Fibroblast of lung (primary cell): ENCODE measurements around the gene THOC2. TPM values are rescaled to one million over a fixed set of nuclear protein-coding genes. Genes with fewer than 3 reads are reported as not detected.
"Not testable (repeated sequence)": the region's sequence is repeated elsewhere in the genome, so short reads cannot be mapped to it uniquely, and the experiment has no call there.

ENCODE experiments used
- DNase-seq, 2 donors: peaks; one replicate each; pipeline versions ENCODE4 v3.0.0 to v3.0.0-alpha.2; 2010; ENCODE audit warnings: low read depth in 2 of 2
- H2AFZ ChIP-seq: 2 replicates; pipeline ENCODE4 v1.5.1; 2012; ENCODE audit warnings: low read length, control low read depth, inconsistent platforms
- H3K27ac ChIP-seq: 2 replicates; pipeline ENCODE4 v1.5.1; 2011; ENCODE audit warnings: low read length, control low read depth; ENCODE audit not compliant: insufficient read depth
- H3K27me3 ChIP-seq: 2 replicates; pipeline ENCODE4 v1.5.1; 2011; ENCODE audit warnings: mild to moderate bottlenecking, low read length; ENCODE audit not compliant: control insufficient read depth, insufficient read depth
- H3K36me3 ChIP-seq: 2 replicates; pipeline ENCODE4 v1.5.1; 2011; ENCODE audit warnings: low read length; ENCODE audit not compliant: control insufficient read depth, insufficient read depth
- H3K4me1 ChIP-seq: 2 replicates; pipeline ENCODE4 v1.5.1; 2011; ENCODE audit warnings: low read length; ENCODE audit not compliant: control insufficient read depth, insufficient read depth; ENCODE audit errors: extremely low read depth
- H3K4me2 ChIP-seq: 2 replicates; pipeline ENCODE4 v1.5.1; 2011; ENCODE audit warnings: low read length, control low read depth; ENCODE audit not compliant: insufficient read depth; ENCODE audit errors: extremely low read depth
- H3K4me3 ChIP-seq, 4 experiments: fragments of 200-600 bp in 1 of 4; sonication (generic) in 1 of 4; replicated peaks in 1 of 4; 2 replicates each; pipeline ENCODE4 v1.5.1; 2011 to 2016; ENCODE audit warnings: low read length in 4 of 4, low read depth in 3 of 4, mild to moderate bottlenecking in 3 of 4, control low read depth in 2 of 4, inconsistent platforms in 1 of 4, mixed read lengths in 1 of 4; ENCODE audit not compliant: insufficient read depth in 1 of 4; ENCODE audit errors: control extremely low read depth in 1 of 4
- H3K79me2 ChIP-seq: 2 replicates; pipeline ENCODE4 v1.5.1; 2012; ENCODE audit warnings: mild to moderate bottlenecking, low read length, inconsistent platforms; ENCODE audit not compliant: control insufficient read depth, insufficient read depth
- H3K9ac ChIP-seq: 2 replicates; pipeline ENCODE4 v1.5.1; 2011; ENCODE audit warnings: mild to moderate bottlenecking, low read length, control low read depth; ENCODE audit not compliant: insufficient read depth
- H3K9me3 ChIP-seq: 2 replicates; pipeline ENCODE4 v1.5.1; 2012; ENCODE audit warnings: low read depth, low read length; ENCODE audit not compliant: control insufficient read depth, insufficient read depth
- H4K20me1 ChIP-seq: 2 replicates; pipeline ENCODE4 v1.5.1; 2011; ENCODE audit warnings: low read length; ENCODE audit not compliant: control insufficient read depth, insufficient read depth; ENCODE audit errors: extremely low read depth
- CTCF ChIP-seq, 2 donors: IDR thresholded peaks in 1 of 2; conservative IDR thresholded peaks in 1 of 2; 1 replicate in 1 of 2; 2 replicates in 1 of 2; pipeline ENCODE4 v1.5.1; 2011 to 2012; ENCODE audit warnings: low read length in 2 of 2, control low read depth in 1 of 2, inconsistent platforms in 1 of 2, low read depth in 1 of 2, mild to moderate bottlenecking in 1 of 2
- EZH2 ChIP-seq: IDR thresholded peaks from 2 replicates; pipeline ENCODE4 v1.5.1; 2012; ENCODE audit warnings: low read length, control low read depth, mild to moderate bottlenecking; ENCODE audit errors: missing control alignments
- polyA plus RNA-seq, 2 donors: library from polyadenylated mRNA; depleted of rRNA in 1 of 2; stranded (reverse) in 1 of 2; unstranded in 1 of 2; fragments of >200 nt; gene quantifications; 2 replicates each; pipeline ENCODE4 v1.2.1, GENCODE V29; 2011 to 2012; ENCODE audit warnings: missing spikeins in 1 of 2
- total RNA-seq: library from RNA; depleted of rRNA; stranded (reverse); fragments of >200 nt; gene quantifications from 2 replicates; pipeline ENCODE4 v1.2.1, GENCODE V29; 2014

THOC2 gene
- total and polyA plus RNA-seq, 2 donors (not counting 1 experiment from before 2014, with no cell fraction given) = 62.9 to 70.0 TPM

DNA sequence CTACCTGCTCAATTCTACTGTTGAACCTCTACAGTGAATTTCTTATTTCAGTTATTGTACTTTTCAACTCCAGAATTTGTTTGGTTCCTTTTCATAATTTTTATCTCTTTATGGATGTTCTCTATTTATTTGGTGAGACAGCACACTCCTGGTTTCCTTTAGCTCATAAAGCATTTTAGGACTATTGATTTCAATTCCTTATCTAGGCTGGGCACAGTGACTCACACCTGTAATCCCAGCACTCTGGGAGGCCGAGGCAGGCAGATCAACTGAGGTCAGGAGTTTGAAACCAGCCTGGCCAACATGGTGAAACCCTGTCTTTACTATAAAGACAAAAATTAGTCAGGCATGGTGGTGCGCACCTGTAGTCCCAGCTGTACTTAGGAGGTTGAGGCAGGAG, 57.7 kb downstream of the THOC2 start:
- Histone ChIP-seq H3K4me1 (no peaks in the 10 kb centered on the region), H3K27ac (no peak overlapping the region), H3K9ac (no peak overlapping the region), H3K4me3 (no peak overlapping the region), H3K36me3 (no peaks in the 10 kb centered on the region), H3K79me2 (no peaks in the 10 kb centered on the region), H3K4me2 (no peak overlapping the region), H2AFZ (no peak overlapping the region), H3K9me3 (no peaks in the 10 kb centered on the region), H3K27me3 (no peaks in the 10 kb centered on the region), H4K20me1 (no peaks in the 10 kb centered on the region)
- TF ChIP-seq EZH2 (no peak), CTCF (conservative IDR thresholded peaks at IDR 0.05 in 1 of 2, IDR thresholded peaks at IDR 0.05 in 1 of 2; ENCODE audit: low read depth in 1 of 2, low read length in 2 of 2) (no peak)
- DNase-seq = no peak

GRCh38 chrX:123673813-123674212, 59.0 kb downstream of the THOC2 start:
- Histone ChIP-seq H3K4me3 (no peak overlapping the region), H3K27me3 (no peaks in the 10 kb centered on the region), H3K4me1 (no peaks in the 10 kb centered on the region), H3K79me2 (no peaks in the 10 kb centered on the region), H2AFZ (no peak overlapping the region), H3K4me2 (no peak overlapping the region), H3K9me3 (no peaks in the 10 kb centered on the region), H3K36me3 (no peaks in the 10 kb centered on the region), H4K20me1 (no peaks in the 10 kb centered on the region), H3K27ac (no peak overlapping the region), H3K9ac (no peak overlapping the region)
- TF ChIP-seq CTCF (conservative IDR thresholded peaks at IDR 0.05 in 1 of 2, IDR thresholded peaks at IDR 0.05 in 1 of 2; ENCODE audit: low read depth in 1 of 2, low read length in 2 of 2) (no peak), EZH2 (no peak)
- DNase-seq = peak in 1 of 2 donors; percentile 4

- no peak overlapping the region for H2AFZ ChIP-seq
- no peaks in the 10 kb centered on the region for H3K9me3 ChIP-seq
- no peaks in the 10 kb centered on the region for H4K20me1 ChIP-seq
- DNase-seq = peak; percentile 0 to 40
- no peak overlapping the region for H3K4me3 ChIP-seq
- H3K79me2 ChIP-seq = no peaks in the 10 kb centered on the region
- no peaks in the 10 kb centered on the region for H3K4me1 ChIP-seq
- H3K4me2 ChIP-seq = no peak overlapping the region
- H3K27ac ChIP-seq = no peak overlapping the region
- H3K27me3 ChIP-seq = no peaks in the 10 kb centered on the region
- no peak for TF ChIP-seq EZH2
- TF ChIP-seq CTCF (conservative IDR thresholded peaks at IDR 0.05 in 1 of 2, IDR thresholded peaks at IDR 0.05 in 1 of 2; ENCODE audit: low read depth in 1 of 2, low read length in 2 of 2) = no peak
- H3K36me3 ChIP-seq = no peaks in the 10 kb centered on the region
- no peak overlapping the region for H3K9ac ChIP-seq
These were observed 67.7 kb downstream of the THOC2 start for GRCh38 chrX:123665197-123665596.

- not testable (repeated sequence) for H3K9me3 ChIP-seq, H3K36me3 ChIP-seq, H3K27ac ChIP-seq, H4K20me1 ChIP-seq, H3K4me3 ChIP-seq, H3K4me1 ChIP-seq, H3K27me3 ChIP-seq, H3K79me2 ChIP-seq, H3K4me2 ChIP-seq, H3K9ac ChIP-seq, H2AFZ ChIP-seq
- peak; percentile 51 to 63 for DNase-seq
These were observed 68.2 kb downstream of the THOC2 start for GRCh38 chrX:123664467-123665167.

GRCh38 chrX:123663720-123664119, 69.1 kb downstream of the THOC2 start:
- not testable (repeated sequence) for H3K4me1 ChIP-seq, H4K20me1 ChIP-seq, H3K27me3 ChIP-seq, H3K4me3 ChIP-seq, H3K9me3 ChIP-seq, H3K79me2 ChIP-seq, DNase-seq, H2AFZ ChIP-seq, H3K27ac ChIP-seq, H3K4me2 ChIP-seq, H3K9ac ChIP-seq, H3K36me3 ChIP-seq
